Stimulated activated CD8-positive, alpha-beta memory T cell treated with anti-CD3 and anti-CD28 coated beads, Interleukin-7, amount 100 ng/mL, for 24 hours (primary cell): Measurements from ENCODE around the gene ANK2.
"Not testable (repeated sequence)": the region's sequence is repeated elsewhere in the genome, so short reads cannot be mapped to it uniquely, and the experiment has no call there.

Experiments used
- DNase-seq: peaks from one replicate; pipeline ENCODE4 v3.0.0-alpha.2; 2020; ENCODE audit warnings: low read depth

ANK2 gene

GRCh38 chr4:113153529-113154101 is 104.2 kb downstream of the ANK2 start:
- DNase-seq: no peak

- DNase-seq: no peak
Measured at GRCh38 chr4:113154281-113154680, 104.8 kb downstream of the ANK2 start.

GRCh38 chr4:113157086-113157857 is 107.8 kb downstream of the ANK2 start:
- DNase-seq: no peak

GRCh38 chr4:113159942-113160545 is 110.6 kb downstream of the ANK2 start:
- no peak for DNase-seq

GRCh38 chr4:113160548-113160947 is 111.1 kb downstream of the ANK2 start:
- no peak for DNase-seq

GRCh38 chr4:113162089-113162488 is 112.6 kb downstream of the ANK2 start:
- no peak for DNase-seq

- DNase-seq: no peak
Measured at GRCh38 chr4:113169368-113169767, 119.9 kb downstream of the ANK2 start.

GRCh38 chr4:113170115-113170804 is 120.8 kb downstream of the ANK2 start:
- DNase-seq: no peak

- no peak for DNase-seq
Measured at GRCh38 chr4:113170805-113171468, 121.5 kb downstream of the ANK2 start.

GRCh38 chr4:113173126-113173792 is 123.8 kb downstream of the ANK2 start:
- no peak for DNase-seq

- no peak for DNase-seq
Measured at GRCh38 chr4:113173793-113174264, 124.4 kb downstream of the ANK2 start.

- DNase-seq: no peak
Measured at GRCh38 chr4:113179091-113179490, 129.6 kb downstream of the ANK2 start.

- no peak for DNase-seq
Measured at GRCh38 chr4:113179996-113180395, 130.5 kb downstream of the ANK2 start.

GRCh38 chr4:113181289-113182007 is 132.0 kb downstream of the ANK2 start:
- no peak for DNase-seq

GRCh38 chr4:113183032-113183605 is 133.7 kb downstream of the ANK2 start:
- DNase-seq: no peak

GRCh38 chr4:113186220-113186619 is 136.8 kb downstream of the ANK2 start:
- not testable (repeated sequence) for DNase-seq

GRCh38 chr4:113186913-113187312 is 137.5 kb downstream of the ANK2 start:
- DNase-seq: no peak

GRCh38 chr4:113187358-113187757 is 137.9 kb downstream of the ANK2 start:
- no peak for DNase-seq

- DNase-seq: no peak
Measured at GRCh38 chr4:113189546-113189945, 140.1 kb downstream of the ANK2 start.

GRCh38 chr4:113209153-113209552 is 159.7 kb downstream of the ANK2 start:
- no peak for DNase-seq
